ENCODE results near the gene SMIM3. TPM values are rescaled to one million over a fixed set of nuclear protein-coding genes. Genes with fewer than 3 reads are reported as not detected.

SMIM3 gene
- total RNA-seq, 1 experiment from 2014 or later: 15.6 TPM

DNA sequence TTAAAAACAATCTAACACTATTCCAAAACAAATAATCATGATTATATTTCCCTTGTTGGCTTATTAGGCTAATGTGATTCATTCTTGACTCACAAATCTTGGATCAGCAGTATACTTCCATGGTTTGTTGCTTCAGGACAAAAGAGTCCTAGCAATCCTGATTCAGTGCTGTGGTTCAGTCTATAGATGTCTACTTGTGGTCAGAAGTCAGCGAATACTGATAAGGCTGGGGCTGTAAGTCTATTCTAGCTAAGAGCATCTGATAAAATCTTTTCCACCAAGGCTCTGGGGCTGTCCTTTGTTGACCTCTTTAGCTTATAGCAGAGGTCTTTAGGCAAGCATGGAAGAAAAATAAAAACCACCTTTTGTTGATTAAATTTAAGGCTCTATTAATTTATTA is 4.4 kb upstream of the SMIM3 start:
- CTCF ChIA-PET: no interaction called here
- H3K36me3 ChIP-seq (ENCODE audit: low read depth, low read length): no peaks in the 10 kb centered on the region
- TF ChIP-seq EZH2phosphoT487 (IDR thresholded peaks at IDR 0.05; ENCODE audit: borderline replicate concordance, low read length): no peak
- no peak for TF ChIP-seq EZH2 (IDR thresholded peaks at IDR 0.05; ENCODE audit: low read length, unreplicated experiment)
- TF ChIP-seq, protein P1, sequence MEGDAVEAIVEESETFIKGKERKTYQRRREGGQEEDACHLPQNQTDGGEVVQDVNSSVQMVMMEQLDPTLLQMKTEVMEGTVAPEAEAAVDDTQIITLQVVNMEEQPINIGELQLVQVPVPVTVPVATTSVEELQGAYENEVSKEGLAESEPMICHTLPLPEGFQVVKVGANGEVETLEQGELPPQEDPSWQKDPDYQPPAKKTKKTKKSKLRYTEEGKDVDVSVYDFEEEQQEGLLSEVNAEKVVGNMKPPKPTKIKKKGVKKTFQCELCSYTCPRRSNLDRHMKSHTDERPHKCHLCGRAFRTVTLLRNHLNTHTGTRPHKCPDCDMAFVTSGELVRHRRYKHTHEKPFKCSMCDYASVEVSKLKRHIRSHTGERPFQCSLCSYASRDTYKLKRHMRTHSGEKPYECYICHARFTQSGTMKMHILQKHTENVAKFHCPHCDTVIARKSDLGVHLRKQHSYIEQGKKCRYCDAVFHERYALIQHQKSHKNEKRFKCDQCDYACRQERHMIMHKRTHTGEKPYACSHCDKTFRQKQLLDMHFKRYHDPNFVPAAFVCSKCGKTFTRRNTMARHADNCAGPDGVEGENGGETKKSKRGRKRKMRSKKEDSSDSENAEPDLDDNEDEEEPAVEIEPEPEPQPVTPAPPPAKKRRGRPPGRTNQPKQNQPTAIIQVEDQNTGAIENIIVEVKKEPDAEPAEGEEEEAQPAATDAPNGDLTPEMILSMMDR (conservative IDR thresholded peaks at IDR 0.05; ENCODE audit: low read depth, low read length): no peak
- no peaks in the 10 kb centered on the region for H3K27me3 ChIP-seq (ENCODE audit: low read length)
- DNase-seq: peak; percentile 90
- H3K9me2 ChIP-seq (replicated peaks; ENCODE audit: low read length): no peaks in the 10 kb centered on the region
- H3K4me1 ChIP-seq (ENCODE audit: insufficient read depth, low read length): peaks cover 21% of the 10 kb centered on the region
- POLR2A ChIA-PET (ENCODE audit: unreplicated experiment): no interaction called here
- no peaks in the 10 kb centered on the region for H4K20me1 ChIP-seq (ENCODE audit: low read length)
- no peak overlapping the region for H3K4me3 ChIP-seq (ENCODE audit: low read length)
- H3K9ac ChIP-seq (ENCODE audit: low read length): no peak overlapping the region
- no peaks in the 10 kb centered on the region for H3K9me3 ChIP-seq (ENCODE audit: low read length)
- H3K79me2 ChIP-seq (ENCODE audit: low read length): no peaks in the 10 kb centered on the region
- peak overlapping the region; percentile 53; the same call in 1 of the 2 replicates for H3K4me2 ChIP-seq (ENCODE audit: low read length)
- ATAC-seq: peak; percentile 76
- peaks cover 4% of the 10 kb centered on the region for H3F3A ChIP-seq (ENCODE audit: low read length, unreplicated experiment)
- no peak overlapping the region for H2AFZ ChIP-seq (ENCODE audit: low read length)
- no TSS peak for BruUV-seq (replicated peaks)
- H3K27ac ChIP-seq (ENCODE audit: low read length): no peak overlapping the region; the same call in 1 of the 2 replicates
- intact Hi-C loops (cut with micrococcal nuclease): no loop called here

GRCh38 chr5:150777685-150778084 is 872 bp upstream of the SMIM3 start:
- Histone ChIP-seq H3K4me3 (ENCODE audit: low read length) (peak overlapping the region; percentile 91; the same call in 1 of the 2 replicates), H3K27me3 (ENCODE audit: low read length) (no peaks in the 10 kb centered on the region), H3K4me1 (ENCODE audit: insufficient read depth, low read length) (peaks cover 55% of the 10 kb centered on the region), H3K27ac (ENCODE audit: low read length) (no peak overlapping the region), H3K4me2 (ENCODE audit: low read length) (peak overlapping the region; percentile 99), H2AFZ (ENCODE audit: low read length) (peak overlapping the region; percentile 95), H3K9me2 (replicated peaks; ENCODE audit: low read length) (no peaks in the 10 kb centered on the region), H4K20me1 (ENCODE audit: low read length) (no peaks in the 10 kb centered on the region), H3K79me2 (ENCODE audit: low read length) (peaks cover 25% of the 10 kb centered on the region), H3K9ac (ENCODE audit: low read length) (no peak overlapping the region), H3K36me3 (ENCODE audit: low read depth, low read length) (no peaks in the 10 kb centered on the region), H3F3A (ENCODE audit: low read length, unreplicated experiment) (peaks cover 4% of the 10 kb centered on the region), H3K9me3 (ENCODE audit: low read length) (no peaks in the 10 kb centered on the region)
- CTCF ChIA-PET: no interaction called here
- DNase-seq (no peak), ATAC-seq (no peak)
- BruUV-seq (replicated peaks): no TSS peak
- TF ChIP-seq EZH2 (IDR thresholded peaks at IDR 0.05; ENCODE audit: low read length, unreplicated experiment): no peak
- POLR2A ChIA-PET (ENCODE audit: unreplicated experiment): no interaction called here
- intact Hi-C loops (cut with micrococcal nuclease): loop anchor here (1.0 to 5.0 kb wide), 3 partner anchors 19 to 215 kb away; partner anchors contain the start of gene RBM22

DNA sequence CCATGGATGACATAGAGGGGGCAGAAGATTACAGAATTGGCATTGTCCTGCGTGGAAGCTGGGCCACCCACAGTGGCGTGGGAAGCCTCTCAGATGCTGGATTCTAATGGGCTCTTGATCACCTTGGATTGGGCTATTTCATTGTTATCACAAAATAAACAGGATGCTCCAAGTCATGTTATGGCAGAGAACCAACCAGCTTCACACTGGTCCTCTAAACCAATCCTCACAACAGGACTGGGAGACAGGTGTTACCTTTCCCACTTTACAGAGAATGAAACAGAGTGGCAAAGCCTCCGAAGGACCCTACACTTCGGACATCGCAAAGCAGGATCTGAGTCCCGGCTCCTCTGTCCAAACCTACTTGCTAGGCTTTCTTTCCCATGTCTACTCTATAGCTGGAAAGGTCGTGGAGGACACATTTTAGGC is 455 bp upstream of the SMIM3 start:
- H3K9me2 ChIP-seq (replicated peaks; ENCODE audit: low read length): no peaks in the 10 kb centered on the region
- BruUV-seq (replicated peaks): TSS peak; percentile 87
- H3K9me3 ChIP-seq (ENCODE audit: low read length): no peaks in the 10 kb centered on the region
- peaks cover 59% of the 10 kb centered on the region for H3K4me1 ChIP-seq (ENCODE audit: insufficient read depth, low read length)
- H3K36me3 ChIP-seq (ENCODE audit: low read depth, low read length): no peaks in the 10 kb centered on the region
- H3F3A ChIP-seq (ENCODE audit: low read length, unreplicated experiment): peaks cover 7% of the 10 kb centered on the region
- peak; percentile 9 for ATAC-seq
- no peaks in the 10 kb centered on the region for H4K20me1 ChIP-seq (ENCODE audit: low read length)
- DNase-seq: peak; percentile 53
- peaks cover 25% of the 10 kb centered on the region for H3K79me2 ChIP-seq (ENCODE audit: low read length)
- H3K4me2 ChIP-seq (ENCODE audit: low read length): peak overlapping the region; percentile 99
- no peaks in the 10 kb centered on the region for H3K27me3 ChIP-seq (ENCODE audit: low read length)
- peak overlapping the region; percentile 66; the same call in 1 of the 2 replicates for H3K9ac ChIP-seq (ENCODE audit: low read length)
- H2AFZ ChIP-seq (ENCODE audit: low read length): peak overlapping the region; percentile 95
- intact Hi-C loops (cut with micrococcal nuclease): loop anchor here (1.0 to 5.0 kb wide), 3 partner anchors 20 to 216 kb away; partner anchors contain the start of gene RBM22
- ChIA-PET POLR2A (ENCODE audit: unreplicated experiment) (interaction anchor here (0.5 to 0.7 kb wide), 2 partner anchors 20 to 335 kb away, joined by 3 read pairs; no protein-coding TSS in a partner anchor), CTCF (interaction anchor here (0.9 to 1.5 kb wide), 2 partner anchors 23 to 475 kb away, joined by 5 to 6 read pairs; partner anchors contain the start of gene GM2A)
- no peak overlapping the region for H3K27ac ChIP-seq (ENCODE audit: low read length)
- TF ChIP-seq, protein P1 (conservative IDR thresholded peaks at IDR 0.05; ENCODE audit: low read depth, low read length): no peak
- TF ChIP-seq EZH2phosphoT487 (IDR thresholded peaks at IDR 0.05; ENCODE audit: borderline replicate concordance, low read length) (no peak), EZH2 (IDR thresholded peaks at IDR 0.05; ENCODE audit: low read length, unreplicated experiment) (no peak)
- peak overlapping the region; percentile 91 for H3K4me3 ChIP-seq (ENCODE audit: low read length)
